T follicular helper cell (primary cell): ENCODE results near the gene SLC25A17.
"Not testable (repeated sequence)": the region's sequence is repeated elsewhere in the genome, so short reads cannot be mapped to it uniquely, and the experiment has no call there.

ENCODE experiments used
- DNase-seq: peaks from one replicate; pipeline ENCODE4 v3.0.0-alpha.2; 2020; ENCODE audit warnings: low read depth

The SLC25A17 gene

DNA sequence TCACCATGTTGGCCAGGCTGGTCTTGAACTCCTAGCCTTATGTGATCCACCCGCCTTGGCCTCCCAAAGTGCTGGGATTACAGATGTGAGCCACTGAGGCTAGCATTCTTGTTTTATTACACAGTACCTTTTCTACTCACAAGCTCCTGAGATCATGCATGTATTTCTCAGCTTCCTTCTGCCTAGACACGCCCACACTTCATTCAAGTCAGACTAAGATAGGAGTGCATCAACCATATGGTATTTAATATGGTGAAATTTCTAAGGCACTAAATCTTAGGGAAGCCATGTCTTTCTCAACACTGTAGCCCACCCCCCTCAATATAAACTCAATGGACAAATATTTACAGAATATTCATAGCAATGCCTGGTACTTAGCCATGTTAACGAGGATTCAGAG is 62.1 kb downstream of the SLC25A17 start:
- DNase-seq = no peak

- no peak for DNase-seq
Measured at GRCh38 chr22:40753114-40753513, 66.0 kb downstream of the SLC25A17 start.

GRCh38 chr22:40751250-40751649 is 67.9 kb downstream of the SLC25A17 start:
- DNase-seq = no peak

GRCh38 chr22:40749829-40750228 is 69.3 kb downstream of the SLC25A17 start:
- no peak for DNase-seq

GRCh38 chr22:40748388-40749355 is 70.5 kb downstream of the SLC25A17 start:
- no peak for DNase-seq

- no peak for DNase-seq
Measured at GRCh38 chr22:40747361-40747760, 71.8 kb downstream of the SLC25A17 start.

GRCh38 chr22:40746428-40747220 is 72.5 kb downstream of the SLC25A17 start:
- no peak for DNase-seq

GRCh38 chr22:40743768-40744167 is 75.4 kb downstream of the SLC25A17 start:
- DNase-seq = no peak

DNA sequence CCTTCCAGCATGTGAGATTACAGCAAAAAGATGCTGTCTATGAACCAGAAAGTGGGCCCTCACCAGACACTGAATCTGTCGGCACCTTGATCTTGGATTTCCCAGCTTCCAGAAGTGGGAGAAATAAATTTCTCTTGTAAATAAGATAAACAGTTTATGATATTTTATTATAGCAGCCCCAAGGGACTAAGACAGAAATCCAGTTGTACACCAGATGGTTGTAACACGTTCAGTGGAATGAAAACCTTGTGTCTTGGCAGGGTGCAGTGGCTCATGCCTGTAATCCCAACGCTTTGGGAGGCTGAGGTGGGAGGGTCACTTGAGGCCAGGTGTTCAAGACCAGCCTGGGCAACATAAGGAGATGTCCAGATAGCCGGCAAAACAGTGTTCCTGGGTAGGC is 78.0 kb downstream of the SLC25A17 start:
- DNase-seq = no peak

DNA sequence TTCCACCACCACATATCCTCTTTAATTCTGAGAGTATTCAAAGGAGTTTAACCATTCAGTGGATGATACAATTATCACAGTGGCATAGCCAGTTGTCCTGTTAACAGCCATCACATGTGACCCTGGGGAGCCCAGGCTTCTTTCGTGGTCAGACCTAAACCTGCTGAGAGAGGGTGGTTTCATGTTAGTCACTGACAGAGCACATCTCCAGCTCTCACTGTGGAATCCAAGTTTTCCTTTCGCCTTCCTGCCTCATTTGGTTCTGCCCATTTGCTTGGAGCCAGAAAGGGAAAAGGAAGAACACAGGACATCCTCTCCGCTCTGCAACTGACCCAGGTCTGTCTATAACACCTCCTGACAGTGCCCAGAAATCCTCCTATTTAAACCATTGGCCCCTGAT is 79.4 kb downstream of the SLC25A17 start:
- DNase-seq = no peak

- no peak for DNase-seq
Measured at GRCh38 chr22:40733919-40734318, 85.2 kb downstream of the SLC25A17 start.

- DNase-seq = no peak
Measured at GRCh38 chr22:40732999-40733292, 86.2 kb downstream of the SLC25A17 start.

DNA sequence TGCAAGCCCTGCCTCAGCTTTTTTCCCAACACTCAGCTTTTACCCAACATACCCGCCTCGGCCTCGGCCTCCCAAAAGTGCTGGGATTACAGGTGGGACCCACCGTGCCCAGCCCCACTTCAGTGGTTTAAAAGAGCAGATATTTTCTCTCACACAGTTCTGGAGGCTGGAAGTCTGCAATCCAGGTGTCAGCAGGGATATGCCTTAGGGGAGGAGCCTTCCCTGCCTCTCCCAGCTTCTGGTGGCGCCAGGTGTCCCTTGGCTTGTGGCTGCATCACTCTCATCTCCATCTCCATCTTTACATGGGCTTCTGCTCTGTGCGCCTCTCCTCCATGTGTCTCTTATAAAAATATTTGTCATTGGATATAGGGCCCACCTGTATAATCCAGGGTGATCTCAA is 89.9 kb downstream of the SLC25A17 start:
- no peak for DNase-seq

GRCh38 chr22:40728731-40729189 is 90.4 kb downstream of the SLC25A17 start:
- DNase-seq = peak; percentile 71

DNA sequence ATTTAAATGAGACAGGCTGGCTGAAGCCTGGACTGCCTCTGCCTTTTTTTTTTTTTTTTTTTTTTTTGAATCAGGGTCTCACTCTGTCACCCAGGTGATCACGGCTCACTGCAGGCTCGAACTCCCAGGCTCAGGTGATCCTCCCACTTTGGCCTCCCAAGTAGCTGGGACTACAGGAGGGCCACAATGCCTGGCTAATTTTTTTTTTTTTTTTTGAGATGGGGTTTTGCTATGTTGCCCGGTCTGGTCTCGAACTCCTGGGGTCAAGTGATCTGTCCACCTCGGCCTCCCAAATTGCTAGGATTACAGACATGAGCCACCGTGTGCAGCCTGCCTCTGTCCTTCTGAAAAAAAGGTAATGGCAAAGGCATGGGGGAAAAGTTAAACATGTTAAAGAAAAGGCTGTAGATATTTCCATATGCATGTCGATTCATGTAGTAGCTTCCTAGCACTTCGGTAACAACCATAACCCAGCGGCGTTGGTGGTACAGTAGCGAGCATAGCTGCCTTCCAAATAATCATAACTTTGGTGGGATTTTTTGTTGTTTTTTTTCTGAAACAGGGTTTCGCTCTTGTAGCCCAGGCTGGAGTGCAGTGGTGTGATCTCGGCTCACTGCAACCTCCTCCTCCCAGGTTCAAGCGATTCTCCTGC is 91.1 kb downstream of the SLC25A17 start:
- DNase-seq = no peak

- peak; percentile 11 for DNase-seq
Measured at GRCh38 chr22:40727070-40727963, 91.8 kb downstream of the SLC25A17 start.

DNA sequence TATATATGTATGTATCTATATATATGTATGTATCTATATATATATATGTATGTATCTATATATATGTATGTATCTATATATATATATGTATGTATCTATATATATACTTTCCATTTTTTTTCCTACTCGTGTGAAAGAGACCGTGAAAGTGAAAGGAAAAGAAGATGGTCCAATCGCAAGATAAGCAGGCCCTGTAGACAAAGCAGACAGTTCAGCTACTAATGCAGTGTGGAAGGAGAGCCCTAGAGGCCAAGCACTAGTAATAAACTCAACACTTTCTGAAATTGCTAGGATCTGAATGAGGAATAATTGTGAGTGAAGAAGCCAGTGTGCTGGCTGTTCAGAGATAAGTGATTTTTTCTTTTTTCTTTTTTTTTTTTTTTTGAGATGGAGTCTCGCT is 92.6 kb downstream of the SLC25A17 start:
- DNase-seq = peak; percentile 10

GRCh38 chr22:40723396-40723933 is 95.7 kb downstream of the SLC25A17 start:
- DNase-seq = no peak

- no peak for DNase-seq
Measured at GRCh38 chr22:40721266-40721665, 97.9 kb downstream of the SLC25A17 start.

DNA sequence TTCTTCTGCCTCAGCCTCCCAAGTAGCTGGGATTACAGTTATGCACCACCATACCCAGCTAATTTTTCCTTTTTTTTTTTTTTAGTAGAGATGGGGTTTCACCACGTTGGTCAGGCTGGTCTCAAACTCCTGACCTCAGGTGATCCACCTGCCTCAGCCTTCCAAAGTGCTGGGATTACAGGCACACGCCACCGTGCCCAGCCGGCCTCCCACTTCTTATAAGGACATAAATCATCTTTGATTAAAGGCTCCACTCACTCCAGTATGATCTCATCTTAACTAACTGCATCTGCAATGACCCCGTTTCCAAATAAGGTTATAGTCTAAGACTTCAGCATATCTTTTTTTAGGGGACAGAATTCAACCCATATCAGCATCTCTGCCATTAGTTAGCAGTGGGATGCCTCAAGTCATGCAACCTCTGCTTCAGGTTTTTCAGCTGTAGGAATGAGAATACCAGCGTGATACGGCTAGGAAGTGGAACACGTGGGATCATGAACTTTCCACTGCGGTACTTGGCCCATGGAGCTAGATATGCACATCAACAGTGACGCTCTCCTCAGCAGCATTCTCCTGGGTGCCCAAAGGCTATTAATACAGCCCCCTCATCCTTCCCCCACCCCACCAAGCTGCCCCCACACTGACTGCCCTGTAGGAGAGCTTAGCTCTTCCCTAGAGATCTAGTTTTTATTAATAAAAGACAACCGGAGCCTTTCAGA is 98.4 kb downstream of the SLC25A17 start:
- no peak for DNase-seq

DNA sequence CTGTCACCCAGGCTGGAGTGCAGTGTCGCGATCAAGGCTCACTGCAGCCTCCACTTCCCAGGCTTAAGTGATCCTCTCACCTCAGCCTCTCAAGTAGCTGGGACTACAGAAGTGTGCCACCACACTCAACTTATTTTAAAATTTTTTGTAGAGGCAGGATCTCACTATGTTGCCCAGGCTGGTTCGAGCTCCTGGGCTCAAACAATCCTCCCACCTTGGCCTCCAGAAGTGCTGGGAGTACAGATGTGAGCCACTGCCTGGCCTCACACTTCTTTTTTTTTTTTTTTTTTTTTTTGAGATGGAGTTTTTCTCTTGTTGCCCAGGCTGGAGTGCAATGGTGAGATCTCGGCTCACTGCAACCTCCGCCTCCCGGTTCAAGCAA is 99.0 kb downstream of the SLC25A17 start:
- not testable (repeated sequence) for DNase-seq
